ENCODE measurements around the gene ARTN. TPM values are rescaled to one million over a fixed set of nuclear protein-coding genes. Genes with fewer than 3 reads are reported as not detected.

Gene ARTN
- total RNA-seq, 3 donors from 2014 or later (not counting 1 experiment from before 2014, with no cell fraction given) = 1.4 TPM; not detected in 2

DNA sequence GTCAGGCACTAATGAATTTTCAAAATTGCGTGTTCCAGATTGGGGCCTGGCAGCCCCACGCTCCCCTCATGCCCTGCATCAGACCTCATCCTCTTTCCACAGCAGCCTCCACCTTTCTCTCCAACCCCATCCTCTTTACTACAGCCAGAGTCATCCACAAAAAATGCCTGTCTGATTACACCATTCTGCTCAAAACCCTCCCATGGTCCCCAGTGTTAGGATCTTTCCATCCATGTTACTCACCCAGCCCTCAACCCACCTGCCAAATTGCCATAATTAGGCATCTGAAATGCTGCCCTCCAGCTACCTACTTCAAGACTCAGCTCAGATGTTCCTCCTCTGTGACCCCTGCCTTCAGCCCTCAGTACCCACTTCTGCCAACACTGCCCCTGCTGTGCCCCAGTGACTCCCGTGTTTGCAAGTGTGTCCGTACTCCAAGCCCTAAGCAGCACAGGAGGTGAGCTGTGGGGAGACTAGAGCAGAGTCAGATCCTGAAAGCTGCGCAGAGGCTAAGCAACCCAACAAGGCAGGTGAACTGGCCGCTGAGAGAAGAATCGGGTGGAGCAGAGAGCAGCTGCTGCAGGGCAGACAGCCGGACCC lies 715 bp upstream of the ARTN start:
- peaks cover 19 to 26% of the 10 kb centered on the region in 2 donors for H3K27me3 Mint-ChIP-seq (ENCODE audit: low read depth in 2 of 2)
- Histone ChIP-seq H3K9me3 (ENCODE audit: control insufficient read depth, insufficient read depth, low read length) (no peaks in the 10 kb centered on the region), H3K27ac (ENCODE audit: low read length) (no peak overlapping the region), H3K27me3 (ENCODE audit: control insufficient read depth, insufficient read depth, low read length) (peaks cover 31% of the 10 kb centered on the region), H3K36me3 (ENCODE audit: control insufficient read depth, insufficient read depth, low read length) (no peaks in the 10 kb centered on the region), H3K4me3 (ENCODE audit: low read length) (no peak overlapping the region), H3K4me1 (ENCODE audit: control insufficient read depth, insufficient read depth, low read length) (peaks cover 30% of the 10 kb centered on the region)
- no peaks in the 10 kb centered on the region for H3K36me3 Mint-ChIP-seq
- ATAC-seq = no peak
- DNase-seq = no peak
- intact Hi-C loops (cut with micrococcal nuclease) = no loop called here
- H3K4me1 Mint-ChIP-seq = peaks cover 0 to 19% of the 10 kb centered on the region in 2 donors
- TF ChIP-seq, protein P1, sequence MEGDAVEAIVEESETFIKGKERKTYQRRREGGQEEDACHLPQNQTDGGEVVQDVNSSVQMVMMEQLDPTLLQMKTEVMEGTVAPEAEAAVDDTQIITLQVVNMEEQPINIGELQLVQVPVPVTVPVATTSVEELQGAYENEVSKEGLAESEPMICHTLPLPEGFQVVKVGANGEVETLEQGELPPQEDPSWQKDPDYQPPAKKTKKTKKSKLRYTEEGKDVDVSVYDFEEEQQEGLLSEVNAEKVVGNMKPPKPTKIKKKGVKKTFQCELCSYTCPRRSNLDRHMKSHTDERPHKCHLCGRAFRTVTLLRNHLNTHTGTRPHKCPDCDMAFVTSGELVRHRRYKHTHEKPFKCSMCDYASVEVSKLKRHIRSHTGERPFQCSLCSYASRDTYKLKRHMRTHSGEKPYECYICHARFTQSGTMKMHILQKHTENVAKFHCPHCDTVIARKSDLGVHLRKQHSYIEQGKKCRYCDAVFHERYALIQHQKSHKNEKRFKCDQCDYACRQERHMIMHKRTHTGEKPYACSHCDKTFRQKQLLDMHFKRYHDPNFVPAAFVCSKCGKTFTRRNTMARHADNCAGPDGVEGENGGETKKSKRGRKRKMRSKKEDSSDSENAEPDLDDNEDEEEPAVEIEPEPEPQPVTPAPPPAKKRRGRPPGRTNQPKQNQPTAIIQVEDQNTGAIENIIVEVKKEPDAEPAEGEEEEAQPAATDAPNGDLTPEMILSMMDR (IDR thresholded peaks at IDR 0.05) = no peak
- no peak overlapping the region for H3K27ac Mint-ChIP-seq
- no peak overlapping the region for H3K4me3 Mint-ChIP-seq
- no peaks in the 10 kb centered on the region for H3K9me3 Mint-ChIP-seq
- WGBS (ENCODE audit: insufficient coverage) = 34% methylated on average over 8 of the region's 8 CpGs

DNA sequence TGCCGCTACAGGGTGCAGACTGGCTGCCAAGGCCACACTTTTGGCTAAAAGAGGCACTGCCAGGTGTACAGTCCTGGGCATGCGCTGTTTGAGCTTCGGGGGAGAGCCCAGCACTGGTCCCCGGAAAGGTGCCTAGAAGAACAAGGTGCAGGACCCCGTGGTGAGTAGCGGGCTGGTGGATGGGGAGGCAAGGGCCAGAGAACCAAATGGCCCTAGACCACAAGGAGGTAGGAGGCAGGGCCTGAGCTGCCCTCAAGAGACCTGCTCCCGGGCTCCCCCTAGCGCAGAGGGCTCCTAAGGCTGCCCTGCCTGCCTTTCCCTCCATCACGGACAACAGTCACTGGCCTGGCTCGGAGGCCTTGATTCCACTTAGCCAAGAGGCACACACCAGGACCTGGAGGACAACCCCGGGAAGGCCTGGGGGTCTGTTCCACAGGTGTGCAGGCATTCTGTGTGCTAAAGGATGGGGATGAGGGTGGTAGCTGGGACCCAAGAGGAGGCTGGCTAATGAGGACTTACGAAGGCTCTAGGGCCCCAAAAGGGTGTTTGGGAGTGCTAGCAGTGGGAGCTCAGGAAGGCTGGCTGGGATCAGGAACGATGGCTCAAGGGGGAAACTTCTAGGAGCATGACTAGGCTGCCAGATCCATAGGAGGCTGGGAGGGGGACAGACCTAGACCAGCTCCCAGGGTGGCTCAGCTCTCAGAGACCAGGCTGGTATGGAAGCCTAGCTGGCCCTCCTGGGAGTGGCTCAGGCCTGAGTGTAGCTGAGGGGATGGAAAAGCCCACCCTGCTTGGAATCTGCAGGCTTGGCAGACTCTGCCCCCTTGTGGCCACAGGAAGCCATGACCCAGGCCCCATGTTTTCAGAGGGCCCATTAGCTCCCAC lies 742 bp downstream of the ARTN start:
- DNase-seq (peak; percentile 47 to 70), ATAC-seq (peak; percentile 63 to 74 (median 72))
- H3K27me3 Mint-ChIP-seq (ENCODE audit: low read depth in 2 of 2) = peaks cover 19 to 28% of the 10 kb centered on the region in 2 donors
- no peaks in the 10 kb centered on the region for H3K36me3 Mint-ChIP-seq
- H3K4me1 ChIP-seq (ENCODE audit: control insufficient read depth, insufficient read depth, low read length) = peaks cover 30% of the 10 kb centered on the region
- peaks cover 0 to 19% of the 10 kb centered on the region in 2 donors for H3K4me1 Mint-ChIP-seq
- TF ChIP-seq, protein P1 (IDR thresholded peaks at IDR 0.05) = peak; percentile 79
- H3K9me3 ChIP-seq (ENCODE audit: control insufficient read depth, insufficient read depth, low read length) = no peaks in the 10 kb centered on the region
- H3K27me3 ChIP-seq (ENCODE audit: control insufficient read depth, insufficient read depth, low read length) = peaks cover 31% of the 10 kb centered on the region
- 38% methylated on average over 13 of the region's 13 CpGs for WGBS (ENCODE audit: insufficient coverage)
- intact Hi-C loops (cut with micrococcal nuclease) = loop anchor here (1.0 kb wide), 2 partner anchors 171 to 405 kb away; no protein-coding TSS in a partner anchor
- no peak overlapping the region for H3K27ac ChIP-seq (ENCODE audit: low read length)
- H3K4me3 Mint-ChIP-seq = no peak overlapping the region
- H3K27ac Mint-ChIP-seq = no peak overlapping the region
- no peaks in the 10 kb centered on the region for H3K36me3 ChIP-seq (ENCODE audit: control insufficient read depth, insufficient read depth, low read length)
- H3K4me3 ChIP-seq (ENCODE audit: low read length) = no peak overlapping the region
- no peaks in the 10 kb centered on the region for H3K9me3 Mint-ChIP-seq

DNA sequence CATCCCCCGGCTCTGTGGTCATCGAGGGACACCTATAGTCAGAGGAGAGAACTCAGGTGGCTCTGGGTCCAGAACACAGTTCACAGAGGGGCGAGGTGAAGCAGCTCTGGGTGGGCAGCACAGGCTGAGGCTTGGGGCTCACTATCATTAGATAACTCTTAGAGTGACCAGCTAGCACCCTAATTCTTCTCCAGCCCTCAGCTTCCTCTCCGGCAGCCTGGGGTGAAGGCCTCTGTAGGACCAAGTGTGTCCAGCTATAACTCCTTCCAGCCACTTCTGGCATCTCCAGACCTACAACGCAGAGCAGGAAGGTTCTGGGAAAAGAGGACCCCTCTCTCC lies 1.4 kb downstream of the ARTN start:
- Histone ChIP-seq H3K9me3 (ENCODE audit: control insufficient read depth, insufficient read depth, low read length) (no peaks in the 10 kb centered on the region), H3K36me3 (ENCODE audit: control insufficient read depth, insufficient read depth, low read length) (no peaks in the 10 kb centered on the region), H3K4me1 (ENCODE audit: control insufficient read depth, insufficient read depth, low read length) (peaks cover 30% of the 10 kb centered on the region), H3K27ac (ENCODE audit: low read length) (no peak overlapping the region), H3K27me3 (ENCODE audit: control insufficient read depth, insufficient read depth, low read length) (peaks cover 31% of the 10 kb centered on the region), H3K4me3 (ENCODE audit: low read length) (no peak overlapping the region)
- ATAC-seq (no peak), DNase-seq (no peak)
- H3K4me3 Mint-ChIP-seq = no peak overlapping the region
- intact Hi-C loops (cut with micrococcal nuclease) = loop anchor here (1.0 kb wide), 2 partner anchors 172 to 406 kb away; no protein-coding TSS in a partner anchor
- H3K27me3 Mint-ChIP-seq (ENCODE audit: low read depth in 2 of 2) = peaks cover 19 to 28% of the 10 kb centered on the region in 2 donors
- no peaks in the 10 kb centered on the region for H3K9me3 Mint-ChIP-seq
- WGBS (ENCODE audit: insufficient coverage) = 47% methylated on average over 5 of the region's 5 CpGs
- TF ChIP-seq, protein P1 (IDR thresholded peaks at IDR 0.05) = no peak
- H3K27ac Mint-ChIP-seq = no peak overlapping the region
- H3K36me3 Mint-ChIP-seq = no peaks in the 10 kb centered on the region
- H3K4me1 Mint-ChIP-seq = peaks cover 0 to 25% of the 10 kb centered on the region in 2 donors

All from natural killer cell (primary cell).